ENCODE data around the gene CDC20. TPM values are rescaled to one million over a fixed set of nuclear protein-coding genes. Genes with fewer than 3 reads are reported as not detected.
A peak's percentile ranks its signal among the peaks of the same experiment; 100 is the strongest.

The CDC20 gene
- total RNA-seq = 1 to 10 TPM in 1 of 2 donors, under 1 TPM in 1; 0.34 to 1.4 TPM
- long read RNA-seq, partial matches to known transcripts = 0 of 2 reads
- long read RNA-seq, other reads (novel, unspliced or antisense) = 0 of 2 reads

DNA sequence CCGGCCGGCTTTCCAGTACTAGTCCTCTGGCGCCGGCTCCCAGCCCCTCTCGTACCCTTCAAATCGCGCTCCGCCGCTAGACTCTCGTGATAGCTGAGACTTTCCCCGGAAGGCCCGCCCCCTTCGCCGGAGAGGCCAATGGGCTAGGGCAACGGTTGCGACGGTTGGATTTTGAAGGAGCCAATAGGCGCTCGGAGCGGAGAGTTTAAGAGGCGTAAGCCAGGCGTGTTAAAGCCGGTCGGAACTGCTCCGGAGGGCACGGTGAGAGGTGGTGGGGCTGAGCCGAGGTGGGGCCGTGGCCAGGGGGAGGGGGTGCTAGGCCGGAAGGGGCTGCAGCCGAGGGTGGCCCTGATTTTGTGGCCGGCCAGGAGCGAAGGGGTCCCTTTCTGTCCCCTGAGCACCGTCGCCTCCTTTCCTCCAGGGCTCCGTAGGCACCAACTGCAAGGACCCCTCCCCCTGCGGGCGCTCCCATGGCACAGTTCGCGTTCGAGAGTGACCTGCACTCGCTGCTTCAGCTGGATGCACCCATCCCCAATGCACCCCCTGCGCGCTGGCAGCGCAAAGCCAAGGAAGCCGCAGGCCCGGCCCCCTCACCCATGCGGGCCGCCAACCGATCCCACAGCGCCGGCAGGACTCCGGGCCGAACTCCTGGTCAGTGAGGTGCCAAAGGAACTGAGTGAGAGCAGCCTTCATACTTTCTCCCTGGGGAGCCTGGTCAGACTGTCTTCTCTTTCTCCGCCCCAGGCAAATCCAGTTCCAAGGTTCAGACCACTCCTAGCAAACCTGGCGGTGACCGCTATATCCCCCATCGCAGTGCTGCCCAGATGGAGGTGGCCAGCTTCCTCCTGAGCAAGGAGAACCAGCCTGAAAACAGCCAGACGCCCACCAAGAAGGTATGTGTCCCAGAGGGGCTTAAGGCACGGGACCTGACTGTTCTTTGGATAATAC lies at the start of gene CDC20:
Gene CDC20, plus strand, starts transcription at position 236 of the 948 bp plus-strand sequence. Its CDS starts 235 bp downstream, at position 471.
- intact Hi-C loops (cut with DNase I) = no loop called here
- peak; percentile 98 to 100 for ATAC-seq
- DNase-seq = peak; percentile 99

DNA sequence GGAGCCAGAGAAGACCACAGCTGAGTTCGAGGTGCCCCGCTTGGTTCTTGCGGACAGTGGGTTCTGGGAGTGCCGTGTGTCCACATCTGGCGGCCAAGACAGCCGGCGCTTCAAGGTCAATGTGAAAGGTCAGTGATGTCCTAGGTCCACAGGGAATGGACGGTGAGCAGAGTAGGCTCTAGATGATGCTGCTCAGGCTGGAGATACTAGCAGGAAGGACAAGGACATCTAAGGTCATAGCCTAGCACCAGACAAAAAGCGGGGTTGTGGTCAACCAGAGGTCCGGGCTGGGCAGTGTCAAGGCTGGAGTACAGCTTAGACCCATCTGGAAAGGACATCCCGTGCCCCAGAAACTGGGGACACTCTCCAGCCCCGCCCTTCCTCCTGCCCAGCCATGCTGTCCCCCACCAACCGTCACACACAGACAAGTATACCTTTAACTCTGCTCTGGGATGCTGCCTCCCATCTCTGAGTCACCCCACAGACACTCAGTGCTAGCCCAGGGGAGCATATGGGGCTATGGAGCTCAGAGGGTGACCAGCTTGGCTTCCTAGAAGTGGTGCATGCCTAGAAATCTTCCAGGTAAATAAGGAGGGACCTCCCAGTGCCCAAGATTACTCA lies 49.3 kb upstream of the CDC20 start:
- intact Hi-C loops (cut with DNase I) = no loop called here
- no peak for DNase-seq
- ATAC-seq = no peak

DNA sequence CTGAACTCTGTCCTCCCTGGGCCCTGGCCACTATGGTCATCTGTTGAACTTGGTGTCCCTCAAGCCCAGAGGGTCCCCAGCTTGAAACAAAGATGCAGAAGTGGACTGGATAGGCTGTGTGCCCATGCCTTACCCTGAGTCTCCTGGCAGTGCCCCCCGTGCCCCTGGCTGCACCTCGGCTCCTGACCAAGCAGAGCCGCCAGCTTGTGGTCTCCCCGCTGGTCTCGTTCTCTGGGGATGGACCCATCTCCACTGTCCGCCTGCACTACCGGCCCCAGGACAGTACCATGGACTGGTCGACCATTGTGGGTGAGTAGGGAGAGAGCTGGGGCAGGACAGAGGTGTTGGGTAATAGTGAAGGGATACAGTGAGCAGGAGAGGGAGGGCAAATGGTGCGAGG lies 47.3 kb upstream of the CDC20 start:
- intact Hi-C loops (cut with DNase I) = no loop called here
- DNase-seq (no peak), ATAC-seq (no peak)

DNA sequence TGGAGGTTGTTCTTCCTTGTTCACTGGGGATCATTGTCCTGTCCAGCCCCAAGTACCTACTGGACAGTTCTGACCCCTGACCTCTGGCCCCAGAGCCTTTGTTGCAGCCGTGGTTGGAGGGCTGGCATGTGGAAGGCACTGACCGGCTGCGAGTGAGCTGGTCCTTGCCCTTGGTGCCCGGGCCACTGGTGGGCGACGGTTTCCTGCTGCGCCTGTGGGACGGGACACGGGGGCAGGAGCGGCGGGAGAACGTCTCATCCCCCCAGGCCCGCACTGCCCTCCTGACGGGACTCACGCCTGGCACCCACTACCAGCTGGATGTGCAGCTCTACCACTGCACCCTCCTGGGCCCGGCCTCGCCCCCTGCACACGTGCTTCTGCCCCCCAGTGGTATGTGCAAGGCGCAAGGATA lies 46.6 kb upstream of the CDC20 start:
- ATAC-seq (no peak), DNase-seq (no peak)
- intact Hi-C loops (cut with DNase I) = no loop called here

GRCh38 chr1:43312663-43313515 lies 45.9 kb upstream of the CDC20 start:
- DNase-seq (no peak), ATAC-seq (no peak)
- intact Hi-C loops (cut with DNase I) = no loop called here

GRCh38 chr1:43313771-43314170 lies 45.0 kb upstream of the CDC20 start:
- no peak for DNase-seq

DNA sequence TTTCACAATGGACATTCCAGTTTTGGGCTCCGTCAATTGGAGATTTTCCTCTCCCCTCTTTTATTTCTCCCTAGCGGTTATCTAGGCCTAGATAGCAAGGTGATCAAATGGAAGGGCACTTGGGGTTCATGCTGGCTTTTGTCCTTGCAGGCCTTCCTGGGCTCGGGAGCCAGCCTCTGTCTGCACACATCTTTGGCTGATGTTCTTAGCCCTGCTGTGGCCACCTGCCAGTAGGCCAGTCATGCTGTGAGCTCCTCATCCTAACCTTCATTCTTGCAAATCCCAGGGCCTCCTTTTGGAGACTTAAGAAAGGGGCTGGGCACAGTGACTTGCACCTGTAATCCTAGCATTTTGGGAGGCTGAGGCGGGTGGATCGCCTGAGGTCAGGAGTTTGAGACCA lies 44.5 kb upstream of the CDC20 start:
- no peak for ATAC-seq
- intact Hi-C loops (cut with DNase I) = no loop called here

More at GRCh38 chr1:43313771-43314170, 45.0 kb upstream of the CDC20 start:
- ATAC-seq = no peak
- intact Hi-C loops (cut with DNase I) = no loop called here

DNA sequence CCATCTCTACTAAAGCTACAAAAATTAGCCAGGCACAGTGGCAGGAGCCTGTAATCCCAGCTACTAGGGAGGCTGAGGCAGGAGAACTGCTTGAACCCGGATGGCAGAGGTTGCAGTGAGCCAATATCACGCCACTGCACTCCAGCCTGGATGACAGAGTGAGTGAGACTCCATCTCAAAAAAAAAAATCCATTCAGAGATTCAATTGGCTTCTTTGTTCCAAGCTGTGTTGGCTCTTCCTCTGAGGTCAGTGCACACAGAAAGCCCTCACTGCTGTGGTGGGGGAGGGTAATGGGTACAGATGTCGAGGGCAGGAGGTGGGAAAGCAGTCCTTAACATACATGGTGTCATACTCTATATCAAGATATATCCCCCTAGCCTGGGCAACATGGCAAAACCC lies 43.3 kb upstream of the CDC20 start:
- DNase-seq = peak; percentile 7
- ATAC-seq = no peak
- intact Hi-C loops (cut with DNase I) = no loop called here

More for the DNA sequence above, 44.5 kb upstream of the CDC20 start:
- DNase-seq = no peak

DNA sequence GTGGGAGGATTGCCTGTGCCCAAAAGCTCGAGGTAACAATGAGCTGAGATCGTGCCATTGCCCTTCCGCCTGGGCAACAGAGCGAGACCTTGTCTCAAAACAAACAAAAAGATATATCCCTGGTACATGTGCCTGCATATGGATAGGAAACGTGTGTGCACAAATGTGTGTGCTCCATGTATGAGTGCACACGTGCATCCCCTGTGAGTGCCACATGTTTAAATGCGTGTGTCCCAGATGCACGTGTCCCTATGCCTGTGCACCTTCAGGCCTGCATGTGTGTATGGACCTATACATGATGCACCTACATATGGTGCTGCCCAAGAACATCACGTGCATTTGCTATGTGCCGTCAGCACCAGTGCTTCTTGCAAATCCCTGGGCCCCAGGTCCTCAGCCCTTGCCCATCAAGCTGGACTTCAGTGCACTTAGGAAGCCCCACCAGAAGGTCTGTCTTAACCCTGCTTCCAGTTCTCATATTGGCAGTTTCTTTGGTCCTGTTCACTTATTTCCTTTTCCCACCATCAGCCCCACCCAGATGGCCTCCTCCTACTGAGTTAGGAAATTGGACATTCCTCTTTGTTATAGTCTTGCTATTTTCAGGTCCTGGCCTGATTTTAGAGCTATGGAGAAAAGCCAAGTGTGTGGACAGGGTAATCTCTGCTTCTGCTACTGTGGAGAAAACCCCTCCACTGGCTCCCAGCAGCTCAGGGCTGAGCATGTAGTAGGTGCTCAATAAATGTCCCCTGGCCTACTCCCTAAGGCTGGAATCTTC lies 42.6 kb upstream of the CDC20 start:
- intact Hi-C loops (cut with DNase I) = no loop called here
- peak; percentile 14 for DNase-seq
- ATAC-seq = no peak

- ATAC-seq (no peak), DNase-seq (peak; percentile 13)
- intact Hi-C loops (cut with DNase I) = no loop called here
These were observed 41.9 kb upstream of the CDC20 start for GRCh38 chr1:43316738-43317520.

DNA sequence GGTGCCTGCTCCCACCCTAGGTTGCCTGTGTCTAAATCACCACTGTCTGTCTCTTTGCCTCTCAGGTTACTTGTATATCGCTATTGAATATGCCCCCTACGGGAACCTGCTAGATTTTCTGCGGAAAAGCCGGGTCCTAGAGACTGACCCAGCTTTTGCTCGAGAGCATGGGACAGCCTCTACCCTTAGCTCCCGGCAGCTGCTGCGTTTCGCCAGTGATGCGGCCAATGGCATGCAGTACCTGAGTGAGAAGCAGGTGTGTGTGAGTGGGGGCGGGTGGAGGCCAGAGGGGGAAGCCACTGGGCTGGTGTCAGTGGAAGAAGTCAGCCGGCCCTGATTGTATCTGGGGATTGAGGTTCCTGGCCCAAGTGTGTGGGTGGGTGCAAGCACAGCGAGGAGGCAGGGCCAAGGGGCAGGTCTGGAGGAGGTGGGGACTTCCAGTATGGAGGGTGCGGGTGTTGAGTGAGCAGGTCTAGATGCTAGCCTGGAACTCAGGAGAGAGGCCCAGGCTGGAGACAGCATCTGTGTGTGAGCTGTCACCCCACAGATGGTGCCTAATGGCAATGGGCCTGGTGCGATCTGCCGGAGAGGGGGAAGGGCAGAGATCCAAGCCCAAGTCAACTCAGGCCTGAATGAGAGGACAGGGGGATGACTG lies 40.8 kb upstream of the CDC20 start:
- intact Hi-C loops (cut with DNase I) = no loop called here
- peak; percentile 8 to 38 for ATAC-seq
- peak; percentile 13 for DNase-seq

GRCh38 chr1:43318831-43319230 lies 40.0 kb upstream of the CDC20 start:
- DNase-seq = no peak
- no peak for ATAC-seq
- intact Hi-C loops (cut with DNase I) = no loop called here

DNA sequence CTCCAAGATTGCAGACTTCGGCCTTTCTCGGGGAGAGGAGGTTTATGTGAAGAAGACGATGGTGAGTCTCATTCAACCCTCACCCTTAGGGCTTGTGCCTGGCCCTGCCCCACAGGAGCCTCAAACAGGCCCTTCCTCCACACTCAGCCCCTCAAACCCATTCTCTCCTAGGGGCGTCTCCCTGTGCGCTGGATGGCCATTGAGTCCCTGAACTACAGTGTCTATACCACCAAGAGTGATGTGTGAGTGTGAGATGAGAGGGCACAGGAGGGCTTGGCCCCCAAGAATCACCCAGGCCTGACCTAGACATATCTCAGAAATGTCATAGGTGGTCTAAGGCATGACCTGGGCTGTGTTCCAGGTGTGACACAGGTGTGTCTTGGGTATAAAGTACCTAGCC lies 39.5 kb upstream of the CDC20 start:
- ATAC-seq = no peak
- no peak for DNase-seq
- intact Hi-C loops (cut with DNase I) = no loop called here

- DNase-seq = peak; percentile 16
- intact Hi-C loops (cut with DNase I) = no loop called here
- no peak for ATAC-seq
These were observed 39.0 kb upstream of the CDC20 start for GRCh38 chr1:43319766-43320165.

DNA sequence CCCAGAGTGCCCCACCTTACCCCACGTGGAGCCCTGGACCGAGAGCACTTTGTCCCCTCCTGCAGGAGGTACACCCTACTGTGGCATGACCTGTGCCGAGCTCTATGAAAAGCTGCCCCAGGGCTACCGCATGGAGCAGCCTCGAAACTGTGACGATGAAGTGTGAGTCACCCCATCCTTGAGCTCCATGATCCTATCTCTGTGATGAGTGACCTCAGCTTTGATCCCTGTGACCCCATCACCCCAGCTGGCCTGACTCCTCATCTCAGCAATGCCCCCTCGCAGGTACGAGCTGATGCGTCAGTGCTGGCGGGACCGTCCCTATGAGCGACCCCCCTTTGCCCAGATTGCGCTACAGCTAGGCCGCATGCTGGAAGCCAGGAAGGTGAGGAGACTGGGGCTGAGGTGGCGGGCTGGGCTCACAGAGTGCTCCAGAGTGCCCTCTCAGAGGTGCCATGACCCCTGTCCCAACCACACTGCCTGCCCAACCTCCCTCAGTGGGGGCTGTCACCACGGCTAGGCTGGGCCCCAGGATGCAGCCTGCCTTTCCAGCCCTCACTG lies 37.4 kb upstream of the CDC20 start:
- DNase-seq (no peak), ATAC-seq (no peak)
- intact Hi-C loops (cut with DNase I) = no loop called here

- ATAC-seq (no peak), DNase-seq (no peak)
- intact Hi-C loops (cut with DNase I) = no loop called here
These were observed 36.3 kb upstream of the CDC20 start for GRCh38 chr1:43322506-43322905.

DNA sequence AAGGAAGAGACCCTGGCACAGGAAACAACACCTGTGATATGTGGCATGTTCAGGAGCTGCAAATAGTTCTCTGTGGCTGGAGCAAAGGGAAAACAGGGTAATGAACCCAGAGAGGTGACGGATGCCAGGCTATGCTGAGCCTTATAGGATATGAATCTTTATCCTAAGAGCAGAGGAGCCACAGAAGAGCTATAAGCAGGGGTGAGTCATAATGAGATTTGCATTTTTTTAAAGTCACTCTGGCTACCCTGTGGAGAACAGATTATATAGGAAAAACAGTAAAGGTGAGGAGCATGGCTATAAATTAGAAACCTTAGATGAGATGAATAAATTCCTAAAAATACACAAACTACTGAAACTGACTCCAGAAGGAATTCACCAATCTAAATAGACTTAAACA lies 34.0 kb upstream of the CDC20 start:
- intact Hi-C loops (cut with DNase I) = no loop called here
- DNase-seq (no peak), ATAC-seq (no peak)

Measured in left cardiac atrium (tissue), 4 donors.